ENCODE measurements around the gene RNF224. TPM values are rescaled to one million over a fixed set of nuclear protein-coding genes. Genes with fewer than 3 reads are reported as not detected.
A peak's percentile ranks its signal among the peaks of the same experiment; 100 is the strongest.

RNF224 gene
- polyA plus RNA-seq, 1 of the 3 experiments (the other 2 are of a cell fraction), result 0.03 TPM

- CTCF ChIA-PET, result interaction anchor here (1.7 to 4.6 kb wide), 2 partner anchors 19 to 30 kb away, joined by 4 to 33 read pairs; no protein-coding TSS in a partner anchor
Measured at GRCh38 chr9:137256856-137257255, 29.6 kb downstream of the RNF224 start.

More at GRCh38 chr9:137256856-137257255, 29.6 kb downstream of the RNF224 start:
- Histone ChIP-seq H2AFZ (ENCODE audit: low read depth) (no peak overlapping the region), H3K27me3 (ENCODE audit: insufficient read depth) (no peaks in the 10 kb centered on the region), H3K27ac (ENCODE audit: low read depth in 2 of 2, low read length in 1 of 2) (no peak overlapping the region; a peak in 1 of 4 replicates), H3K4me2 (peak overlapping the region; percentile 95), H3K4me1 (ENCODE audit: control insufficient read depth in 1 of 2, insufficient read depth in 2 of 2, low read depth in 1 of 2, low read length in 1 of 2) (peaks cover 0 to 21% of the 10 kb centered on the region in 2 experiments; a peak in 1 of 4 replicates), H3F3A (replicated peaks; ENCODE audit: insufficient read depth) (no peaks in the 10 kb centered on the region), H3K9me3 (no peaks in the 10 kb centered on the region), H3K79me2 (ENCODE audit: insufficient read depth) (peaks cover 47% of the 10 kb centered on the region), H3K4me3 (ENCODE audit: low read depth in 2 of 2, low read length in 1 of 2) (no peak overlapping the region; a peak in 1 of 4 replicates), H3K36me3 (replicated peaks in 1 of 2; ENCODE audit: control insufficient read depth in 1 of 2, insufficient read depth in 2 of 2, low read length in 1 of 2) (peaks cover 10 to 15% of the 10 kb centered on the region in 2 experiments), H4K20me1 (ENCODE audit: insufficient read depth) (peaks cover 12% of the 10 kb centered on the region; the same call in 1 of the 2 replicates), H3K9ac (no peak overlapping the region), H3K9me2 (no peaks in the 10 kb centered on the region)
- 88% methylated on average over 9 of the region's 15 CpGs for WGBS (ENCODE audit: low lambda C conversion rate)
- POLR2A ChIA-PET, result interaction anchor here (1.3 to 6.6 kb wide), 2 partner anchors 16 to 20 kb away, joined by 3 to 83 read pairs; partner anchors contain the start of gene TUBB4B
- no peak for DNase-seq
- TF ChIP-seq, protein P1, sequence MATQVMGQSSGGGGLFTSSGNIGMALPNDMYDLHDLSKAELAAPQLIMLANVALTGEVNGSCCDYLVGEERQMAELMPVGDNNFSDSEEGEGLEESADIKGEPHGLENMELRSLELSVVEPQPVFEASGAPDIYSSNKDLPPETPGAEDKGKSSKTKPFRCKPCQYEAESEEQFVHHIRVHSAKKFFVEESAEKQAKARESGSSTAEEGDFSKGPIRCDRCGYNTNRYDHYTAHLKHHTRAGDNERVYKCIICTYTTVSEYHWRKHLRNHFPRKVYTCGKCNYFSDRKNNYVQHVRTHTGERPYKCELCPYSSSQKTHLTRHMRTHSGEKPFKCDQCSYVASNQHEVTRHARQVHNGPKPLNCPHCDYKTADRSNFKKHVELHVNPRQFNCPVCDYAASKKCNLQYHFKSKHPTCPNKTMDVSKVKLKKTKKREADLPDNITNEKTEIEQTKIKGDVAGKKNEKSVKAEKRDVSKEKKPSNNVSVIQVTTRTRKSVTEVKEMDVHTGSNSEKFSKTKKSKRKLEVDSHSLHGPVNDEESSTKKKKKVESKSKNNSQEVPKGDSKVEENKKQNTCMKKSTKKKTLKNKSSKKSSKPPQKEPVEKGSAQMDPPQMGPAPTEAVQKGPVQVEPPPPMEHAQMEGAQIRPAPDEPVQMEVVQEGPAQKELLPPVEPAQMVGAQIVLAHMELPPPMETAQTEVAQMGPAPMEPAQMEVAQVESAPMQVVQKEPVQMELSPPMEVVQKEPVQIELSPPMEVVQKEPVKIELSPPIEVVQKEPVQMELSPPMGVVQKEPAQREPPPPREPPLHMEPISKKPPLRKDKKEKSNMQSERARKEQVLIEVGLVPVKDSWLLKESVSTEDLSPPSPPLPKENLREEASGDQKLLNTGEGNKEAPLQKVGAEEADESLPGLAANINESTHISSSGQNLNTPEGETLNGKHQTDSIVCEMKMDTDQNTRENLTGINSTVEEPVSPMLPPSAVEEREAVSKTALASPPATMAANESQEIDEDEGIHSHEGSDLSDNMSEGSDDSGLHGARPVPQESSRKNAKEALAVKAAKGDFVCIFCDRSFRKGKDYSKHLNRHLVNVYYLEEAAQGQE (IDR thresholded peaks at IDR 0.05; ENCODE audit: low read depth, low read length), result no peak
- TF ChIP-seq, protein P2, sequence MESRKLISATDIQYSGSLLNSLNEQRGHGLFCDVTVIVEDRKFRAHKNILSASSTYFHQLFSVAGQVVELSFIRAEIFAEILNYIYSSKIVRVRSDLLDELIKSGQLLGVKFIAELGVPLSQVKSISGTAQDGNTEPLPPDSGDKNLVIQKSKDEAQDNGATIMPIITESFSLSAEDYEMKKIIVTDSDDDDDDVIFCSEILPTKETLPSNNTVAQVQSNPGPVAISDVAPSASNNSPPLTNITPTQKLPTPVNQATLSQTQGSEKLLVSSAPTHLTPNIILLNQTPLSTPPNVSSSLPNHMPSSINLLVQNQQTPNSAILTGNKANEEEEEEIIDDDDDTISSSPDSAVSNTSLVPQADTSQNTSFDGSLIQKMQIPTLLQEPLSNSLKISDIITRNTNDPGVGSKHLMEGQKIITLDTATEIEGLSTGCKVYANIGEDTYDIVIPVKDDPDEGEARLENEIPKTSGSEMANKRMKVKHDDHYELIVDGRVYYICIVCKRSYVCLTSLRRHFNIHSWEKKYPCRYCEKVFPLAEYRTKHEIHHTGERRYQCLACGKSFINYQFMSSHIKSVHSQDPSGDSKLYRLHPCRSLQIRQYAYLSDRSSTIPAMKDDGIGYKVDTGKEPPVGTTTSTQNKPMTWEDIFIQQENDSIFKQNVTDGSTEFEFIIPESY (IDR thresholded peaks at IDR 0.05; ENCODE audit: borderline replicate concordance, low read depth), result no peak
- TF ChIP-seq EP300 (IDR thresholded peaks at IDR 0.05; ENCODE audit: borderline replicate concordance in 1 of 2, low read depth in 1 of 2, low read length in 1 of 2) (no peak), SMC3 (IDR thresholded peaks at IDR 0.05; ENCODE audit: low read depth, low read length) (no peak), RXRA (IDR thresholded peaks at IDR 0.05; ENCODE audit: borderline replicate concordance, low read depth) (no peak), NRF1 (IDR thresholded peaks at IDR 0.05; ENCODE audit: low read depth, low read length) (no peak), USF1 (IDR thresholded peaks at IDR 0.05; ENCODE audit: borderline replicate concordance, low read depth) (no peak), TAF1 (IDR thresholded peaks at IDR 0.05; ENCODE audit: borderline replicate concordance, low read depth, low read length) (no peak), EZH2phosphoT487 (IDR thresholded peaks at IDR 0.05; ENCODE audit: borderline replicate concordance, low read depth) (no peak), NFIC (IDR thresholded peaks at IDR 0.05; ENCODE audit: borderline replicate concordance) (no peak), FOXJ3 (CRISPR knock-in tag; IDR thresholded peaks at IDR 0.05) (no peak), MEF2A (IDR thresholded peaks at IDR 0.05; ENCODE audit: borderline replicate concordance, low read depth) (no peak)
- TF ChIP-seq, protein P3, sequence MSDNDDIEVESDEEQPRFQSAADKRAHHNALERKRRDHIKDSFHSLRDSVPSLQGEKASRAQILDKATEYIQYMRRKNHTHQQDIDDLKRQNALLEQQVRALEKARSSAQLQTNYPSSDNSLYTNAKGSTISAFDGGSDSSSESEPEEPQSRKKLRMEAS (IDR thresholded peaks at IDR 0.05; ENCODE audit: low read depth), result no peak

Measured in SK-N-SH (cell line).